CD4-positive, CD25-positive, alpha-beta regulatory T cell (primary cell): ENCODE results near the gene FLT1. TPM values are rescaled to one million over a fixed set of nuclear protein-coding genes. Genes with fewer than 3 reads are reported as not detected.

ENCODE experiments used
- ATAC-seq, 2 donors: fragments of 150-1000 bp; cut with Tn5 transposase; one replicate each; pipeline ENCODE4 v1.10.0; 2021; ENCODE audit warnings: low read depth in 2 of 2, moderate number of reproducible peaks in 2 of 2, moderate library complexity in 1 of 2
- DNase-seq, 3 donors: peaks; one replicate each; pipeline versions ENCODE4 v3.0.0 to v3.0.0-alpha.2; 2012 to 2022; ENCODE audit warnings: mixed read lengths in 1 of 3
- H3K27ac ChIP-seq: one replicate; pipeline ENCODE4 v1.7.0; 2013; ENCODE audit warnings: mild to moderate bottlenecking, low read length; ENCODE audit not compliant: insufficient read depth, poor library complexity, severe bottlenecking
- H3K27me3 ChIP-seq: one replicate; pipeline ENCODE4 v1.7.0; 2013; ENCODE audit warnings: low read length; ENCODE audit not compliant: control insufficient read depth, insufficient read depth
- H3K36me3 ChIP-seq: one replicate; pipeline ENCODE4 v1.7.0; 2013; ENCODE audit warnings: mild to moderate bottlenecking, low read length, moderate library complexity; ENCODE audit not compliant: control insufficient read depth, insufficient read depth
- H3K4me1 ChIP-seq: 2 replicates; pipeline ENCODE4 v1.7.0; 2013; ENCODE audit warnings: mild to moderate bottlenecking, low read length; ENCODE audit not compliant: insufficient read depth, control insufficient read depth, poor library complexity, severe bottlenecking
- H3K4me3 ChIP-seq: one replicate; pipeline ENCODE4 v1.7.0; 2013; ENCODE audit warnings: low read depth, mild to moderate bottlenecking, low read length, moderate library complexity
- H3K9me3 ChIP-seq, 2 experiments: 1 replicate in 1 of 2; 2 replicates in 1 of 2; pipeline ENCODE4 v1.7.0; 2013; ENCODE audit warnings: low read length in 2 of 2, mild to moderate bottlenecking in 1 of 2, moderate library complexity in 1 of 2; ENCODE audit not compliant: control insufficient read depth in 2 of 2
- H3K27ac Mint-ChIP-seq, 3 donors: one replicate each; pipeline ENCODE4 v1.8.0; 2020 to 2022; ENCODE audit warnings: mild to moderate bottlenecking in 3 of 3, mixed read lengths in 3 of 3, moderate library complexity in 2 of 3
- H3K27me3 Mint-ChIP-seq: one replicate; pipeline ENCODE4 v1.8.0; 2022; ENCODE audit warnings: mild to moderate bottlenecking, mixed read lengths
- H3K36me3 Mint-ChIP-seq: one replicate; pipeline ENCODE4 v1.8.0; 2020; ENCODE audit warnings: mixed read lengths
- H3K4me1 Mint-ChIP-seq, 4 donors: one replicate each; pipeline ENCODE4 v1.8.0; 2020 to 2022; ENCODE audit warnings: mixed read lengths in 4 of 4, mild to moderate bottlenecking in 1 of 4
- H3K4me3 Mint-ChIP-seq, 4 donors: one replicate each; pipeline ENCODE4 v1.8.0; 2020 to 2022; ENCODE audit warnings: mild to moderate bottlenecking in 4 of 4, mixed read lengths in 4 of 4, moderate library complexity in 3 of 4
- H3K9me3 Mint-ChIP-seq, 7 donors: one replicate each; pipeline ENCODE4 v1.8.0; 2020 to 2022; ENCODE audit warnings: mixed read lengths in 7 of 7, mild to moderate bottlenecking in 3 of 7, moderate library complexity in 2 of 7
- polyA plus RNA-seq, 4 donors: library from polyadenylated mRNA; unstranded; fragments of 300-500 nt; fragmentation: Illumina TruSeq; gene quantifications; one replicate each; pipeline ENCODE4 v1.2.3, GENCODE V29; 2021
- total RNA-seq: library from RNA; stranded (reverse); gene quantifications from one replicate; pipeline ENCODE4 v1.2.3, GENCODE V29; 2022

Gene FLT1
- 0.89 TPM for total RNA-seq
- under 1 TPM in 2 of 4 donors, not detected in 2; 0.11 to 0.28 TPM for polyA plus RNA-seq

GRCh38 chr13:28494778-28495537 is at the start of gene FLT1:
TSS of gene FLT1 (minus strand) at chr13:28495128. CDS start at chr13:28494843, 285 bp downstream.
- no peaks in the 10 kb centered on the region for H3K36me3 ChIP-seq
- H3K27me3 Mint-ChIP-seq: peaks cover 64% of the 10 kb centered on the region
- H3K9me3 ChIP-seq: no peaks in the 10 kb centered on the region
- H3K9me3 Mint-ChIP-seq: peaks cover 0 to 2% (median 0%) of the 10 kb centered on the region in 7 donors
- no peaks in the 10 kb centered on the region for H3K36me3 Mint-ChIP-seq
- peaks cover 16% of the 10 kb centered on the region for H3K27me3 ChIP-seq
- H3K27ac ChIP-seq: no peak within 1 kb of the TSS
- H3K4me3 ChIP-seq: no peak within 1 kb of the TSS
- H3K27ac Mint-ChIP-seq: peak within 1 kb of the TSS in 1 of 3 donors; percentile 22
- peaks cover 1 to 15% (median 9%) of the 10 kb centered on the region in 4 donors for H3K4me1 Mint-ChIP-seq
- peaks cover 5% of the 10 kb centered on the region for H3K4me1 ChIP-seq
- H3K4me3 Mint-ChIP-seq: peak within 1 kb of the TSS in 2 of 4 donors; percentile 25 to 42
- ATAC-seq: no peak
- peak in 1 of 3 donors; percentile 31 for DNase-seq

GRCh38 chr13:28544026-28544425 is 49.1 kb upstream of the FLT1 start:
- H3K4me3 ChIP-seq: no peak overlapping the region
- no peaks in the 10 kb centered on the region for H3K27me3 ChIP-seq
- H3K36me3 Mint-ChIP-seq: no peaks in the 10 kb centered on the region
- H3K4me1 Mint-ChIP-seq: peaks cover 0 to 2% (median 0%) of the 10 kb centered on the region in 4 donors
- H3K36me3 ChIP-seq: no peaks in the 10 kb centered on the region
- ATAC-seq: no peak
- H3K9me3 Mint-ChIP-seq: peaks cover 0 to 14% (median 2%) of the 10 kb centered on the region in 7 donors
- H3K4me1 ChIP-seq: no peaks in the 10 kb centered on the region
- H3K27ac Mint-ChIP-seq: peak overlapping the region in 1 of 3 donors; percentile 45
- H3K27ac ChIP-seq: no peak overlapping the region
- peaks cover 0 to 2% of the 10 kb centered on the region in 2 experiments for H3K9me3 ChIP-seq
- no peak overlapping the region for H3K4me3 Mint-ChIP-seq
- DNase-seq: no peak
- peaks cover 17% of the 10 kb centered on the region for H3K27me3 Mint-ChIP-seq

- no peak overlapping the region for H3K4me3 ChIP-seq
- no peak overlapping the region for H3K27ac ChIP-seq
- peaks cover 0 to 14% (median 2%) of the 10 kb centered on the region in 7 donors for H3K9me3 Mint-ChIP-seq
- H3K4me1 Mint-ChIP-seq: peaks cover 0 to 2% (median 0%) of the 10 kb centered on the region in 4 donors
- peaks cover 17% of the 10 kb centered on the region for H3K27me3 Mint-ChIP-seq
- DNase-seq (no peak), ATAC-seq (no peak)
- H3K4me1 ChIP-seq: no peaks in the 10 kb centered on the region
- no peaks in the 10 kb centered on the region for H3K36me3 ChIP-seq
- H3K27me3 ChIP-seq: no peaks in the 10 kb centered on the region
- H3K9me3 ChIP-seq: peaks cover 0 to 2% of the 10 kb centered on the region in 2 experiments
- H3K4me3 Mint-ChIP-seq: no peak overlapping the region
- H3K27ac Mint-ChIP-seq: peak overlapping the region in 1 of 3 donors; percentile 38
- H3K36me3 Mint-ChIP-seq: no peaks in the 10 kb centered on the region
These were observed 47.9 kb upstream of the FLT1 start for GRCh38 chr13:28542804-28543203.

- H3K27ac Mint-ChIP-seq: no peak overlapping the region
- peaks cover 0 to 2% of the 10 kb centered on the region in 2 experiments for H3K9me3 ChIP-seq
- DNase-seq: no peak
- H3K4me3 Mint-ChIP-seq: no peak overlapping the region
- no peaks in the 10 kb centered on the region for H3K27me3 ChIP-seq
- H3K27me3 Mint-ChIP-seq: peaks cover 12% of the 10 kb centered on the region
- H3K9me3 Mint-ChIP-seq: peaks cover 0 to 14% (median 2%) of the 10 kb centered on the region in 7 donors
- H3K4me1 ChIP-seq: no peaks in the 10 kb centered on the region
- H3K36me3 ChIP-seq: no peaks in the 10 kb centered on the region
- no peak overlapping the region for H3K4me3 ChIP-seq
- H3K36me3 Mint-ChIP-seq: no peaks in the 10 kb centered on the region
- H3K4me1 Mint-ChIP-seq: peaks cover 0 to 2% (median 0%) of the 10 kb centered on the region in 4 donors
- H3K27ac ChIP-seq: no peak overlapping the region
- ATAC-seq: no peak
These were observed 47.0 kb upstream of the FLT1 start for GRCh38 chr13:28541966-28542365.

GRCh38 chr13:28540612-28541011 is 45.7 kb upstream of the FLT1 start:
- no peak for ATAC-seq
- Mint-ChIP-seq H3K4me1 (peaks cover 0 to 2% (median 0%) of the 10 kb centered on the region in 4 donors), H3K27me3 (peaks cover 25% of the 10 kb centered on the region), H3K27ac (no peak overlapping the region), H3K36me3 (no peaks in the 10 kb centered on the region), H3K4me3 (no peak overlapping the region), H3K9me3 (peaks cover 0 to 14% (median 2%) of the 10 kb centered on the region in 7 donors)
- Histone ChIP-seq H3K4me3 (no peak overlapping the region), H3K27me3 (no peaks in the 10 kb centered on the region), H3K36me3 (no peaks in the 10 kb centered on the region), H3K4me1 (no peaks in the 10 kb centered on the region), H3K9me3 (peaks cover 0 to 2% of the 10 kb centered on the region in 2 experiments), H3K27ac (no peak overlapping the region)
- no peak for DNase-seq

GRCh38 chr13:28539625-28540286 is 44.8 kb upstream of the FLT1 start:
- H3K36me3 ChIP-seq: no peaks in the 10 kb centered on the region
- peaks cover 0 to 14% (median 2%) of the 10 kb centered on the region in 7 donors for H3K9me3 Mint-ChIP-seq
- H3K9me3 ChIP-seq: no peaks in the 10 kb centered on the region
- DNase-seq (no peak), ATAC-seq (no peak)
- no peaks in the 10 kb centered on the region for H3K36me3 Mint-ChIP-seq
- H3K27ac Mint-ChIP-seq: no peak overlapping the region
- no peak overlapping the region for H3K27ac ChIP-seq
- no peak overlapping the region for H3K4me3 Mint-ChIP-seq
- peaks cover 0 to 2% (median 0%) of the 10 kb centered on the region in 4 donors for H3K4me1 Mint-ChIP-seq
- H3K4me3 ChIP-seq: no peak overlapping the region
- H3K27me3 Mint-ChIP-seq: peaks cover 28% of the 10 kb centered on the region
- no peaks in the 10 kb centered on the region for H3K27me3 ChIP-seq
- H3K4me1 ChIP-seq: no peaks in the 10 kb centered on the region

- peaks cover 36% of the 10 kb centered on the region for H3K27me3 Mint-ChIP-seq
- H3K9me3 ChIP-seq: no peaks in the 10 kb centered on the region
- H3K4me1 Mint-ChIP-seq: peaks cover 0 to 2% (median 0%) of the 10 kb centered on the region in 4 donors
- H3K9me3 Mint-ChIP-seq: peaks cover 0 to 6% (median 2%) of the 10 kb centered on the region in 7 donors
- DNase-seq (no peak), ATAC-seq (no peak)
- H3K4me1 ChIP-seq: no peaks in the 10 kb centered on the region
- no peaks in the 10 kb centered on the region for H3K36me3 ChIP-seq
- no peaks in the 10 kb centered on the region for H3K27me3 ChIP-seq
- H3K27ac Mint-ChIP-seq: no peak overlapping the region
- H3K27ac ChIP-seq: no peak overlapping the region
- H3K36me3 Mint-ChIP-seq: no peaks in the 10 kb centered on the region
- no peak overlapping the region for H3K4me3 ChIP-seq
- no peak overlapping the region for H3K4me3 Mint-ChIP-seq
These were observed 44.0 kb upstream of the FLT1 start for GRCh38 chr13:28538932-28539331.
